ENCODE results near the gene SEL1L3. TPM values are rescaled to one million over a fixed set of nuclear protein-coding genes. Genes with fewer than 3 reads are reported as not detected.
"Not testable (repeated sequence)": the region's sequence is repeated elsewhere in the genome, so short reads cannot be mapped to it uniquely, and the experiment has no call there.

SEL1L3 gene
- total RNA-seq, result 100 TPM

- DNase-seq (ENCODE audit: low spot score), result no peak
These were observed at the start of gene SEL1L3 for GRCh38 chr4:25862411-25863346. Gene SEL1L3 (minus strand): TSS chr4:25862988. CDS start chr4:25862836, 152 bp downstream.

GRCh38 chr4:25911356-25911755 lies 48.6 kb upstream of the SEL1L3 start:
- DNase-seq (ENCODE audit: low spot score), result no peak

DNA sequence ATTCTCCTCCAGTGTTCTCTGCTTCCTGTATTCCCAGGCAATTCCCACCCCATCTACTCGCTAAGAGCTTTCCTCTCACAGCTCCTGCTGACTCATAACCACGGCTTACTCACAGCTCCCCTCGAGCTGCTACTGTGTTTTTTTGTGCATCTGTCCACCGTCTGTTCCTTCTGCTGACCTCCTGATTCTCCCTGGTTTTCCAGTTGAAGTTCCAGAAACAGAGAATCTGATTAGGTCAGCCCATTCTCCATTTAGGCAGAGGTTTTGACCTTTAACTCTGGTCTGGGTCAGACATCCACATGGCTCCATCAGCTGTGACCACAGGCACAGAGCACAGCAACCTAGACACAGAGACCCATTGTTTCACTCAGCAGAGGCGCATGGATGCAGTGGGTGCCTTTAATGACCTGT lies 45.7 kb upstream of the SEL1L3 start:
- DNase-seq (ENCODE audit: low spot score), result no peak

DNA sequence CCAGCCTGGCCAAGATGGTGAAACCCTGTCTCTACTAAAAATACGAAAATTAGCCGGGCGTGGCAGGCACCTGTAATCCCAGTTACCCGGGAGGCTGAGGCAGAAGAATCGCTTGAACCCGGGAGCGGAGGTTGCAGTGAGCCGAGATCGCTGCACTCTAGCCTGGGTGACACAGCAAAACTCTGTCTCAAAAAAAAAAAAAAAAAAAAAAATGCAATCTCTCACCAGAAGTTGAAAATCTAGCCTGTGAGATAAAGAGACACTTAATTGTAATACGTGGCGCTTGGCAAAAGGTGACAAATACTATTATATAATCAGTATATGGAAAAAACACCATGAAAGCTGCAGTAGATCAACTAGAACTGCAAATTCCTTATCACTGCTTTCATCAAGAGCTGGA lies 43.3 kb upstream of the SEL1L3 start:
- DNase-seq (ENCODE audit: low spot score), result not testable (repeated sequence)

DNA sequence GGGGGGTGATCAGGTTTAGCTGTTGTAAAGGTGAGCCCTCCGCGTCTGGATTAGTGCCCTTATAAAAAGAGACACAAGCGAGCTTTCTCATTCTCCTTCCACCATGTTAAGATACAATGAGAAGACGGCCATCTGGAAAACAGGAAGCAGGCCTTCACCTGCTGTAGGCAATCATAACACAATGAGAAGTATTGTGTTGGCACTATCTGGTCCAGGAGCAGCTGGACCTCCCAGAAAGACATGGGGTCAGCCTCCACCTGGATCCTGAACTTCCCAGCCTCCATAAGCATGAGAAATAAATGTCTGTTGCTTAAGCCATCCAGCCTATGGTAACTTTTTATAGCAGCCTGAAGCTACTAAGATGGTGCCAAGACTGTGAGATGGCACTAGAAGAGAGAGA lies 42.6 kb upstream of the SEL1L3 start:
- DNase-seq (ENCODE audit: low spot score), result no peak

GRCh38 chr4:25904748-25905082 lies 41.9 kb upstream of the SEL1L3 start:
- no peak for DNase-seq (ENCODE audit: low spot score)

DNA sequence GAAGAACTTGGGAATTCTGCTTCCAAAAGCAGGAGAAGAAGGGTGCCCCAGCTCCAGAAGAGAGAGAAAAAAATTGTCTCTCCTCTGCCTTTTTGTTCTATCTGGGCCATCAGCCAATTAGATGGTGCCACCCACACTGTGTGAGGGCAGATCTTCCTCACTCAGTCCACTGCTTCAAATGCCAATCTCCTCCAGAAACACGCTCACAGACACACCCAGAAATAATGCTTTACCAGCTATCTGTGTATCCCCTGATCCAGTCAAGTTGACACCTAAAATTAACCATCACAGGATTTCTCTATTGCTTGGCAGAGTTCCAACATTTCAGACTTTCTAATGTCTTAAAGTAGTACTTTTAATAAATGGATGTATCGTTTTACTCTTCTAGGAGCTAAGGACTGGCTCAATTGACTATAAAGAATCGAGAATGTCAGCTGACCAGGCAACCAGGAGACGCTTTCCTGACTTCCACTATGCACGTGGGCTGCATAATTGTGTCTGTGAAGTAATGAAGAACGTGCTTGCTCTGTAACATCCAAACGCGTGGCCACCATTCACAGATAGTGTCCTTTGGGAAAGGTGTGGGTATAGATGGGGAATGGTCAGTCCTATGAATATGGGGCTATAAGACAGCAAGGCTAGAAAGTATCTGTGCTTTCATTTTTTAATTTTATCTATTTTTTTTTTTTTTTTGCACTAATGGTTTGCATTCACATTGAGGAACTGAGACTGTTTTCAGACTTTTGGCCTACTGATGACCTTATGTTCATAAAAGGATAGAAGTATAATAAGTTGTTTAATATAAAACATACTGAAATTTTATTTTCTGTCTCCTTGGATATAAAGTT lies 41.3 kb upstream of the SEL1L3 start:
- DNase-seq (ENCODE audit: low spot score), result no peak

GRCh38 chr4:25901030-25901430 lies 38.2 kb upstream of the SEL1L3 start:
- no peak for DNase-seq (ENCODE audit: low spot score)

- DNase-seq (ENCODE audit: low spot score), result no peak
These were observed 37.5 kb upstream of the SEL1L3 start for GRCh38 chr4:25900310-25900709.

DNA sequence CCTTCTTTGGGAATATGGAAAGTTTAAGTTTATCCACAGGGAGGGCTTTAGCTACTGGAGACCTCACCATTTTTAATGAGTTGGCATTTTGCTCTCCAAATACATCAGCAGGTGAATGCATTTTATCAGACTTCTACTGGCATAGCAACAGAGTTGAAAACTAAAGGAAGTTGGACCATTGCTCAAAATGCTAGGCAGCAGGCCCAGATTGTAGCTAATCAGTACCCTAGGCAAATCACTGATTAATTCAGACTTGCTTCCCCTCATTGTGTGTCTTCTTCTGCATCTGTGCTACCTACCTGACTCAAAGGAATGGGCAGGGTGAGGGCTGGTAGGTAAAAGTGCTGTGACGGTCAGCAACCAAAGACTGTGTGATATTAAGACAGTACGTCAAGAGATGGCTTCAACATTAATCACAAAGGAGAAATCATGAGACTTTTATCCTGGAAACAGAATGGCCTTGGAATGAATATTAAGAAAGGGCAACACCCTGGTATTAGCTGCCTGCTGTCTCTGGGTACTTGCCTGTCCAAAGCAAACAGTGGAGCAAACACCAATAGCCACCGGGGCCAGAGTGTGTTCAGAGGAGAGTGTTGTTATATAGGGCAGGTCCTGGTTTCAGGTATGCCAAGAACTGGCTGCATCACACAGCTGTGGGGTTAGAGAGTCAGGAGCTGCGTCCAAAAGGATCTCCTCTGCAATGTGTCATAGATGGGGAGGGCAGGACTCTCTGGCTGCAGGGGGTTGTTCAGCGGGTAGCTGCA lies 34.2 kb upstream of the SEL1L3 start:
- DNase-seq (ENCODE audit: low spot score), result no peak

- DNase-seq (ENCODE audit: low spot score), result no peak
These were observed 30.0 kb upstream of the SEL1L3 start for GRCh38 chr4:25892796-25893195.

DNA sequence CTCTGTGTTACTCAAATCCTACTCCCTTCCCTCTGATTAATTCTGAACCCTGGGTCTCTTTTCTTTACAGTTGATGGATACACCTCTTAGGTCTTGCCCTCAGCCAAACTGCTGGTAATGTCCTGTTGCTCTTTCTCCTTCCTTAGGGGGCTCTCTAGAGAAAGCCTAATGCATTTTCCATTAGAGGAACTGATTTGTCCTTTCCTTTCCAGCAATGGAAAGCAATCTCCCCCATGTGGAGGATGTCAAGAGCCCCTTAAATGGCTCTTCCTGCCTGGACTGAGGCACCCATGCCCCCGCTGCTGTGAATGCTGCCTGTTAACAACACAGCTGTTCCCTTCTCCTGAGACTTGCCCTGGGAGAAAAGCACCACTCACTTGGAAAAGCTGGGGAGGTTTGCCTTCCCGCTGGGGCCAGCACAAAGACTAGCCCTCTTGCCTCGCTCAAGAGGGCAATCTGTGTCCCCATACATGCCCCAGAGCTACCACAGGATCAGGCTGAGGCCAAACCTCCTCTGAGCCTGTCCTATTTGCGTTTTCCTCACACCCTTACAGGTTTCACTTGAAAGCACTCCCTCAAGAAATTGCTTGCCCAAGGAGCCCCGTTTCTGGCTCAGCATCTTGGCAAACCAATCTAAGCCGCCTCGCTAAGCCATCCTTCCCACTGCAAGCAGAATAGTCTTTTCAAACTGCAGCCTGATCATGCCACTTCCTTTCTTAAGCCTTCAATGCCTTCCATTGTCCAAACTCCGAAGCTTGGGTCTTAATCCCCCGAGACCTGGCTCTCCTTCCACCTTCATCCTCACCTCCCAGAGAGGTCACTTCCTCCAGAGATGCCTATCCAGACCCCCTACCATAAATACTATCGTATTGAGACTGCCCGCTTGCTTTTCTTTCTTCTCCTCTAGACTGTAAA lies 28.0 kb upstream of the SEL1L3 start:
- DNase-seq (ENCODE audit: low spot score), result no peak

- DNase-seq (ENCODE audit: low spot score), result no peak
These were observed 27.1 kb upstream of the SEL1L3 start for GRCh38 chr4:25889589-25890503.

- no peak for DNase-seq (ENCODE audit: low spot score)
These were observed 26.0 kb upstream of the SEL1L3 start for GRCh38 chr4:25888781-25889180.

- no peak for DNase-seq (ENCODE audit: low spot score)
These were observed 21.4 kb upstream of the SEL1L3 start for GRCh38 chr4:25884031-25884782.

DNA sequence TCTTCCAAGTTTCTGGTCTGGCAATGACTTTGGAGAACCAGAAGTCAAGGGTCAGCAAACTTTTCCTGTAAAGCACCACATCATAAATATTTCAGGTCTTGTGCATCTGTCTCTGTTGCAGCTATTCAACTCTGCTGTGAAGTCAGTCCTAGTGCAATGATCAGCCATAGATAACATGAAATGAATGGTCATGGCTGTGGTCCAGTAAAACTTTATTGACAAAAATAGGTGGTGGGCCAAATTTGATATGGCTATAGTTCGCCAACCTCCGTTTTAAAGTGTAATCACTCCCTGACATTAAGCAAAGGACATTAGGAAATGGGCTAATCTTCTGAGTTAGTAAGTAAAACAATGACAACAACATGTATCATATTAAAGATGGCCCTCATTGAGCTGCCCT lies 20.8 kb upstream of the SEL1L3 start:
- no peak for DNase-seq (ENCODE audit: low spot score)

DNA sequence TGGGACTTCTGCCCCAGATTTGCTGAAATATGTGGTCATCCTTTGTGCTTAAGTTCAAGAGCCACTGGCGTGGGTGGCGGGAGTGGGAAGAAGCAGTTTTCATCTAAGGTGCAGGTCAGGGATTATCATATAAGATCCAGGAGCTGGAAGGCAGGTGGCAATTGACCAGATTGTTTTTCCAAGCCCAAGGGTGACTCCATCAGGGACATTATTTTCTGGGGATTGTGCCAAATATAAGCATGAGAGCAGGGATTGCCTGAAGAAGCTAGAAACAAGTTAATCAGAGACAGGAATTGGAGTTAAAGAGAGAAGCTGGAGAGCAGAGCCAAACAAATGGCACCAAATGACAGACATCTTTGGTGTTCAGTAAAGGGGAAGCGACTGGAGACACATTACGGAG lies 19.4 kb upstream of the SEL1L3 start:
- no peak for DNase-seq (ENCODE audit: low spot score)

- DNase-seq (ENCODE audit: low spot score), result no peak
These were observed 18.4 kb upstream of the SEL1L3 start for GRCh38 chr4:25881193-25881592.

DNA sequence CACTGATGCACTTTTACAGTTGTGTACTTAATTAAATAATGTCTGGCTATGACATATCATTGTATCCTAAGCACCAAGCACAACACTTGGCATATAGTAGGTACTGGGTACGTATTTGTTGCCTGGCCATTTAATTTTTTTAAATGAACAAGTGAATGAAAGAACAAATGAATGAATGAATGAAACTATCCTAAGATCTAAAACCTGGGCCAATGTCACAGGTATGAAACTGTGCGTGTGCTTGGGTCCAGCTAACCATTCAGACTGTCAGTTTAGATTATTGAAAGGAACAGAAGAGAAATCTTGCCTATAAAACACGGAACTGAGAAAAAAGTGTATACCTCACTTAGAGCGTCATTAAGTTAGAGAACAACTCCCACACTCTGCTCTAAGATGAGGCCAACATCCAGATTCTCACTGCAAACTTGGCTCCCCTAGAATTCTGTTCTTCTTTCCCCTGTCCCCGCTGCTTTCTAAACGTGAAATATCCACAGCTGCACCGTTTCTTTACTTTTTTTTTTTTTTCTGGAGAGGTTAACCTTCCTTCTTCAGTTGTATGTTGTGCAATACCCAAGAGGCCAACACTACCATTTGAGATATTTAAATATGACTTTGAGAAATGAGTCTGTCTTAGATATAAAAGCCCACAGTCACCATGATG lies 17.3 kb upstream of the SEL1L3 start:
- DNase-seq (ENCODE audit: low spot score), result no peak

All from ureter (tissue), 1 donor.